Tongue (tissue), 2 donors: ENCODE data around the gene IL22RA2. TPM values are rescaled to one million over a fixed set of nuclear protein-coding genes. Genes with fewer than 3 reads are reported as not detected.
"Not testable (repeated sequence)": the region's sequence is repeated elsewhere in the genome, so short reads cannot be mapped to it uniquely, and the experiment has no call there.

Experiments used
- DNase-seq: peaks from one replicate; pipeline ENCODE4 v3.0.0-alpha.2; 2015
- total RNA-seq: library from RNA; depleted of rRNA; stranded (reverse); fragments of >200 nt; gene quantifications from one replicate; pipeline ENCODE4 v1.2.3, GENCODE V29; 2014

The IL22RA2 gene
- total RNA-seq, 1 donor from 2014 or later, result not detected

GRCh38 chr6:137121401-137121997 is 51.9 kb downstream of the IL22RA2 start:
- DNase-seq, result no peak

- DNase-seq, result no peak
These were observed 52.7 kb downstream of the IL22RA2 start for GRCh38 chr6:137120748-137121147.

- no peak for DNase-seq
These were observed 54.0 kb downstream of the IL22RA2 start for GRCh38 chr6:137119196-137120104.

GRCh38 chr6:137117581-137117980 is 55.9 kb downstream of the IL22RA2 start:
- no peak for DNase-seq

GRCh38 chr6:137116807-137117206 is 56.6 kb downstream of the IL22RA2 start:
- DNase-seq, result no peak

GRCh38 chr6:137115658-137116057 is 57.8 kb downstream of the IL22RA2 start:
- no peak for DNase-seq

GRCh38 chr6:137112067-137112355 is 61.4 kb downstream of the IL22RA2 start:
- DNase-seq, result no peak

GRCh38 chr6:137111296-137112066 is 62.0 kb downstream of the IL22RA2 start:
- no peak for DNase-seq

- DNase-seq, result no peak
These were observed 65.7 kb downstream of the IL22RA2 start for GRCh38 chr6:137107767-137108105.

- not testable (repeated sequence) for DNase-seq
These were observed 66.2 kb downstream of the IL22RA2 start for GRCh38 chr6:137107047-137107766.

GRCh38 chr6:137106183-137106582 is 67.3 kb downstream of the IL22RA2 start:
- peak; percentile 22 for DNase-seq

GRCh38 chr6:137105375-137105774 is 68.1 kb downstream of the IL22RA2 start:
- peak; percentile 54 for DNase-seq

GRCh38 chr6:137104926-137105325 is 68.5 kb downstream of the IL22RA2 start:
- no peak for DNase-seq

- no peak for DNase-seq
These were observed 70.5 kb downstream of the IL22RA2 start for GRCh38 chr6:137102851-137103492.

- no peak for DNase-seq
These were observed 71.2 kb downstream of the IL22RA2 start for GRCh38 chr6:137102050-137102848.

- DNase-seq, result no peak
These were observed 73.6 kb downstream of the IL22RA2 start for GRCh38 chr6:137099689-137100403.

GRCh38 chr6:137097526-137097925 is 75.9 kb downstream of the IL22RA2 start:
- DNase-seq, result no peak

- no peak for DNase-seq
These were observed 76.4 kb downstream of the IL22RA2 start for GRCh38 chr6:137097057-137097456.

- peak; percentile 27 for DNase-seq
These were observed 77.7 kb downstream of the IL22RA2 start for GRCh38 chr6:137095651-137096238.

GRCh38 chr6:137095093-137095492 is 78.4 kb downstream of the IL22RA2 start:
- no peak for DNase-seq
